GM18508 (cell line): ENCODE data around the gene YIPF7.
A peak's percentile ranks its signal among the peaks of the same experiment; 100 is the strongest.

Source experiments
- ATAC-seq: cut with Tn5 transposase; IDR thresholded peaks from one replicate; pipeline ENCODE4 v1.9.1; 2021; ENCODE audit warnings: moderate number of reproducible peaks; ENCODE audit not compliant: insufficient read depth, unreplicated experiment

YIPF7 gene

DNA sequence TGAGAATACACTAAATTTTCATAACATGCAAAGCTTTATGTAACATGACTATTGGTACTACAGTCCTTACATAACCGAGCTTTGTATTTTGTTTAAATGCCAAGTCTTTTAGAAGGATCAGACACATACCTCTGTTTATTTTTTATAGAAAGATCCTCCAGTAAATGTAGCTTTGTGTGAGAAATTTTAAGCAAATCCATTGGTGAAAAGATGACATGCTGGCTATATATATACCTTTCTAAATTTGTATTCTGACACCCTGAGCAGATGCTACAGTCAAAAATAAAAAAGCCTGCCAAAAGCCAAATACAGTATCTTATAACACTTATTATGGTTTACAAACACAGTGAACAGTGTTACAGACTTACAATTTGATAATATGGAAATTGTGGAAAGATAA, at the start of gene YIPF7:
Gene YIPF7, minus strand, starts transcription at position 201 of the 400 bp plus-strand sequence. CDS start 1,525 bp downstream, outside the sequence.
- ATAC-seq = no peak

DNA sequence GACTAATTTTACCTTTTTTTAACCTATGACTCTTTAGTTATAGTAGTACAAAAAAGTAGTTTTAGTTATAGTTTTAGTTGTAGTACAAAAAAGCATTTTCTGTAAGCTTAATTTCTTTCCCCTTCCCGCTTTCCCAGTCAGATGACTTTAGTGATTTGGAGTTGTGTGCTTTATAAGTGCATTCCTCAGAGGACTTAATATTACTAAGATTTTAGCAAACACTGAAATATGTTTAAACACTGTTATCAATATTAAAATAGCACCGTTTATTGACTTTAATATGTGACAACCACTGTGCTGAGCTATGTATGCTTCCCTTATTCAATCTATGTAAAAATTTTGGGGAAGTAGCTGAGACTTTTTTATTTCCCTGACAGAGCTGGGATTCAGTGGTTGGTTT, 49.6 kb upstream of the YIPF7 start:
- no peak for ATAC-seq

DNA sequence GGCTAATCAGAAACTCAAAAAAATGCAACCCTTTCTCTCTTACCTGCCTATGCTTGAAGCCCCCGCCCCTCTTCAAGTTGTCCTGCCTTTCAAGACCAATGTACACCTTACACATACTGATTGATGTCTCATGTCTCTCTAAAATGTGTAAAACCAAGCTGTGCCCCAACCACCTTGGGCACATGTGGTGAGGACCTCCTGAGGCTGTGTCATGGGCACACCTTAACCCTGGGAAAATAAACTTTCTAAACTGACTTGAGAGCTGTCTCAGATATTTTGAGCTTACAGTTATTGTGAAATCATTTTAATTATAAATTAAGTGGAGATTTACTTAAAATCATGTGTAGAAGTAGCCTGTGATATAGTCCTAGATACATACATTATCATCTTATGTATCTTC, 49.0 kb upstream of the YIPF7 start:
- no peak for ATAC-seq

DNA sequence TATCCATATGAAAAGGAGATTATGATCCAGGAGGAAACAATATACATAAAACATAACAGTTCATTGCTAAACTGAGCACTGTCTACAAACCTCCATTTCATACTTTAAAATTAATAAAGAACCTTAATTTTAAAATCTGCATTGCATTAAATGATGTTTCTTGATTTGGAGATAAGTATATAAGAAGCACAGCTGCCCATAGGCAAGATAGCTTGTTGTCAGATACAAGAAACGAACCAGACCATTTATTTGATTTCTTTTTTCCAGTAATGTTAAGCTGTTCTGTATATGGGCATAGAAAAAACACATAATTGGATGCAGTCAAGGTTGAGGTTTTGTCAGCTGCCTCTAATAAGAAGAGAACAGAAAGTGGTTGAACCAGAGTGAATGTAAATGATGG, 33.2 kb upstream of the YIPF7 start:
- ATAC-seq = no peak

- peak; percentile 13 for ATAC-seq
Measured at GRCh38 chr4:44679060-44679459, 27.6 kb upstream of the YIPF7 start.

DNA sequence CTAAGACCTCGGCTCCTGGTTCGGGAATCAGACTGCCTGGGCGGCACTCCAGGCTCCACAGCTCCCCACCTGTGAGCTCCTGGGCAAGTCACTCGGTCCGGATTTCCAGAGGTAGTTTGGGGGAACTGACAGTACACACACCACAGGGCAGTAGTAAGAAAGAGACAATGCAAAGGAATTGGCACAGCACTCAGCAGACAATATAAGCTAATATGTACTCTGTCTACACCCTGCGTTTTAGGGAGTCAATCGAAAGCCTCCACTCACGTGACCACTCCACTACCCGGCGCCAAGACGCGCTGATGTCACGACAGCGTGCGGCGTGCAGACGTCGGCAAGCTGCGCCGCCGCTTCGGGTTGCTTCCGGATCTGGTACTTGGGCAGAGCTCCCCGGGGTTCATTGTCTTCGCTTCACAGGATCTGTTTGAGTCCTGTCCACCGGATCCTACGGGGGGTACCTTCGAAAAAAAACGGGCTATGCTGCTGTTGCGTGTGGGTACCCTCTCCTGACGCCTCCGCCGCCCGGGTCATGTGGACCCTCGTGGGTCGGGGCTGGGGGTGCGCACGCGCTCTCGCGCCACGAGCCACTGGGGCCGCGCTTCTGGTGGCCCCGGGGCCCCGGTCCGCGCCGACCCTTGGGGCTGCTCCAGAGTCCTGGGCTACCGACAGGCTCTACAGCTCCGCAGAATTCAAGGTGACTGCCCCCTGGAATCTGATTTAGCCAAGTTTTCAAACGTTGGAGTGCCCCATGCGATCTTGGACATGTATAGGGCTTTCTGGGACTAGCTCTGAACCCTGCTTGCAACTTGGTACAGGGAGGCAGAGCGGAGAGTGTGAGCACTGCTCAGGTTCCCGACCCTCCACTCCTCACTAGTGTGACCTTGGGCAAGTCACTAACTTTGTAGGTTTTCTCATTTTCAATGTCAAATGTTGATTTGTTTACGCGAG, 26.9 kb upstream of the YIPF7 start, which contains the start of gene GUF1:
Gene GUF1, plus strand, starts transcription at position 327 of the 948 bp plus-strand sequence. Its CDS starts 203 bp downstream, at position 530.
- peak; percentile 96 for ATAC-seq

DNA sequence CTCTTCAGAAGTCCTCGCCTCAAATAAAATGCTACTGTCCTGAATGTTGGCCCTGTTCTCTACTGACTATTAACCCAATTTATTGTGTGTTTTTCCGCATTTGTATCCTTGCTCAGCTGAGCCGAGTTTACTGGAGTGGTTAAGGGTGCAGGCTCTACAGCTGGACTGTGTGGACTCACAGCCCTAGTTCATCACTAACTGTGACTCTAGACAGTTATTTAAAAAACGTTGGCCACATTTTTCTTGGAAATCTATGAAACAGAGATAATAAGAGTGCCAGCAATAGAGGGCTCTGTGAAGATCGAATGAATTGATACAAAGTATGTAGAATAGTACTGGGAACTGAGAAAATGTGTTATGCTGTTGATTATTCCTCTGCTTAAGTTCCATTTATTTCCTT, 23.9 kb upstream of the YIPF7 start:
- ATAC-seq = no peak

DNA sequence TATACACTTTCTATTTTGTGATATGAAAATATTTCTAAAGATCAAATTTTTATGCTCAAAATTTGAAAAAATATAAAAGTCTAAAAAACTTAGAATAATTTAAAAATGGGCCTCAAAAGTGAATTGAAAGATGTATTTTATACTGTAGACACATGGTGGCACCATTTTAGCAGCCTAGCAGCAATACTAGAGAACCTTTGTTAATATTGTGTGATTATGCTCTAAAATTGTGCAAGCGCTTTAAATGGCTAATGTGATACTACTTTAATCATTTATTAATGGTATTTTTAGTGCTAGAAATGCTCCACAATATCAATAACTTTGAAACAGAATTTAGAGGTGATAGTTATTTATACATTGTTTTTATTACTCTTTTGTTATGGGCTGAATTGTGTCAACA, 23.0 kb upstream of the YIPF7 start:
- ATAC-seq = no peak

GRCh38 chr4:44671636-44672035, 20.2 kb upstream of the YIPF7 start:
- ATAC-seq = no peak

GRCh38 chr4:44670506-44671199, 19.2 kb upstream of the YIPF7 start:
- no peak for ATAC-seq

- no peak for ATAC-seq
Measured at GRCh38 chr4:44668526-44668925, 17.1 kb upstream of the YIPF7 start.

DNA sequence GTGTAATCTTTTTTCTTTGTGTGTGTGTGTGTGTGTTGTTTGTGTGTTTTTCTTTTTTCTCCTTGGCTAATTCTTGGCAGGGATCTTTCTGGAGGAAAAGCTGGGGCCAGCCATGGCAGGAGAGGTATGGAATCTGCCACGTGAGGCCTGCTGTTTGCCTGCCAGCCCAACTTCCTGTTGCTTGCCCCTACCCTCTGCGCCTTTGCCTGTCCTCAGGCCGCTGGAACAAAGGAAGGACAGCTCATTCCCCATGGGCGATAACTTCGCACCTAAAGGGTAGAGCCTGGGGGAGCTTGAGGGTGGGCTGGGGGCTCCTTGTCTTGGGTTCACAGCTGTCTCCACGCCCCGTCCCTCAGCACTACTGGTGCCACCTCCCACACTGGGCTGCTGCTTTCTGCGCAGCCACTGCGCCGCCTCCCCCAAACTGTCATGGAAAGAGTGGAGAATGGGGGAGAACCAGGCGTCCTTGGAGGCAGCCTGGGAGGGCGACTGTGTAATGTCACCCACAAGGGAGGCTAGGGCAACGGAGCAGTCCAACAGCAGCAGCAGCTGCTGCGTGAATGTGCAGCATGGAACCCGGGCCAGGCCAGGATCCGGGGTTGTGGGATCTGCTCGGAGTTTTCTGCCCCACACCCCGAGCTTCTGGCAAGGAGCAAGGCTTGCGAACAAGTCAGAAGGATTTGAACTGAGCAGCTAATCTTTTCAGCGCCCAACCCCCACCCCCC, 12.3 kb upstream of the YIPF7 start:
- no peak for ATAC-seq

- ATAC-seq = no peak
Measured at GRCh38 chr4:44662623-44663005, 11.2 kb upstream of the YIPF7 start.

GRCh38 chr4:44661940-44662622, 10.7 kb upstream of the YIPF7 start:
- ATAC-seq = no peak

GRCh38 chr4:44660396-44660795, 9.0 kb upstream of the YIPF7 start:
- no peak for ATAC-seq

- no peak for ATAC-seq
Measured at GRCh38 chr4:44652002-44652401, 577 bp upstream of the YIPF7 start.

DNA sequence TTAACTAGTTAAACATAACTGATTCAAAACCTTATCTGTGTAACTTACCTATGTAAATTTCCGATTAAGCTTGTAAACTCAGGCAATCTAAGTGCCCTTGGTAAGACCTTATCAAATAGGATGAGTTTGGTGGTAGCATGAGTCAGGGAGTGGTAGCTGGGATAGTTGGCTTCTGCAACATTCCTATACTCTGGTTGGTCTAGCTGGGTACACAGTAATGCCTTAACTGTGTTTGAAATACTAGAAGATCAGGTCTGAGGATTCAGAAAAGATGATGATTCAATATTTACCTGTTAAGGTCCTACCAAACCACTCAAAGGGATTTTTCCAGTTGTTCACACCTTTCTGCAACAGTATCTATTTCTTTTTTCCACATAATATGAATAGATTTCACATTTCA, 5.3 kb downstream of the YIPF7 start:
- ATAC-seq = no peak

DNA sequence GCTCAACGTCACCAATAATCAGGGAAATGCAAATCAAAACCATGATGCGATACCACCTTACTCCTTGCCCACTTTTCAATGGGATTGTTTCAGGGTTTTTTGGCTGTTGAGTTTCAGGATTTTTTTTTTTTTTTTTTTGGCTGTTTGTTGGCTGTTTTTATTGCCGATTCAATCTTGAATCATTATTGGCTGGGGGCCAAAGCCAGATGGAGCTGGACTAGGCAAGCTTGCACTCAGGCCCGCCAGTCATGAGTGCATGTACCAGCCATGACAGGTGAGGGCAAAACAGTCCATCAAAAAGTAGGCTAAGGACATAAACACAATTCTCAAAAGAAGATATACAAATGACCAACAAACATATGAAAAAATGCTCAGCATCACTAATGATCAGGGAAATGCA, 13.3 kb downstream of the YIPF7 start:
- no peak for ATAC-seq

GRCh38 chr4:44632733-44633132, 18.7 kb downstream of the YIPF7 start:
- ATAC-seq = no peak

- ATAC-seq = no peak
Measured at GRCh38 chr4:44632089-44632488, 19.3 kb downstream of the YIPF7 start.
